CD14-positive monocyte (primary cell): Measurements from ENCODE around the gene ULK3. TPM values are rescaled to one million over a fixed set of nuclear protein-coding genes. Genes with fewer than 3 reads are reported as not detected.

Source experiments
- DNase-seq, 3 donors: peaks; one replicate each; pipeline ENCODE4 v3.0.0-alpha.2; 2011 to 2022
- H2AFZ ChIP-seq: 2 replicates; pipeline ENCODE4 v1.6.0; 2012; ENCODE audit warnings: mild to moderate bottlenecking, low read depth, low read length, inconsistent platforms; ENCODE audit not compliant: insufficient read depth, poor library complexity, severe bottlenecking
- H3K27ac ChIP-seq, 2 donors: 1 replicate in 1 of 2; 2 replicates in 1 of 2; pipeline ENCODE4 v1.5.1; 2012 to 2013; ENCODE audit warnings: low read length in 2 of 2, control low read depth in 1 of 2, inconsistent platforms in 1 of 2, low read depth in 1 of 2, mild to moderate bottlenecking in 1 of 2
- H3K27me3 ChIP-seq, 2 donors: one replicate each; pipeline versions ENCODE4 v1.6.0 to v1.6.1; 2011 to 2013; ENCODE audit warnings: low read length in 2 of 2; ENCODE audit not compliant: control insufficient read depth in 2 of 2, insufficient read depth in 2 of 2
- H3K36me3 ChIP-seq, 2 donors: replicated peaks in 1 of 2; 1 replicate in 1 of 2; 2 replicates in 1 of 2; pipeline versions ENCODE4 v1.5.1 to v1.6.1; 2012 to 2013; ENCODE audit warnings: low read length in 2 of 2, control low read depth in 1 of 2, inconsistent platforms in 1 of 2, mild to moderate bottlenecking in 1 of 2; ENCODE audit not compliant: insufficient read depth in 2 of 2, control insufficient read depth in 1 of 2
- H3K4me1 ChIP-seq, 2 donors: 1 replicate in 1 of 2; 2 replicates in 1 of 2; pipeline versions ENCODE4 v1.5.1 to v1.6.1; 2012 to 2013; ENCODE audit warnings: low read length in 2 of 2, control low read depth in 1 of 2, inconsistent platforms in 1 of 2, mild to moderate bottlenecking in 1 of 2, moderate library complexity in 1 of 2; ENCODE audit not compliant: insufficient read depth in 2 of 2, control insufficient read depth in 1 of 2
- H3K4me2 ChIP-seq: replicated peaks from 2 replicates; pipeline ENCODE3; 2012; ENCODE audit warnings: low read length, moderate library complexity, mild to moderate bottlenecking; ENCODE audit not compliant: poor library complexity, severe bottlenecking; ENCODE audit errors: extremely low read depth
- H3K4me3 ChIP-seq, 3 experiments: fragments of 200-600 bp in 1 of 3; sonication (generic) in 1 of 3; replicated peaks in 1 of 3; 1 replicate in 2 of 3; 2 replicates in 1 of 3; pipeline ENCODE4 v1.5.1; 2011 to 2013; ENCODE audit warnings: low read length in 3 of 3, mild to moderate bottlenecking in 3 of 3, control low read depth in 2 of 3, low read depth in 2 of 3, inconsistent platforms in 1 of 3, moderate library complexity in 1 of 3
- H3K79me2 ChIP-seq: 2 replicates; pipeline ENCODE4 v1.6.0; 2012; ENCODE audit warnings: mild to moderate bottlenecking, control low read depth, inconsistent platforms, low read length, moderate library complexity; ENCODE audit not compliant: insufficient read depth
- H3K9ac ChIP-seq: 2 replicates; pipeline ENCODE4 v1.6.0; 2017; ENCODE audit warnings: low read length, mild to moderate bottlenecking; ENCODE audit not compliant: insufficient read depth, poor library complexity, severe bottlenecking
- H3K9me3 ChIP-seq, 2 donors: replicated peaks in 1 of 2; 1 replicate in 1 of 2; 2 replicates in 1 of 2; pipeline versions ENCODE4 v1.5.1 to v1.6.1; 2012 to 2013; ENCODE audit warnings: low read length in 2 of 2, control low read depth in 1 of 2; ENCODE audit not compliant: control insufficient read depth in 1 of 2, insufficient read depth in 1 of 2
- H4K20me1 ChIP-seq: 2 replicates; pipeline ENCODE4 v1.6.0; 2012; ENCODE audit warnings: mild to moderate bottlenecking, low read length, control low read depth, moderate library complexity; ENCODE audit not compliant: insufficient read depth
- H3K27ac Mint-ChIP-seq, 7 donors: one replicate each; pipeline ENCODE4 v1.8.0; 2020; ENCODE audit warnings: mild to moderate bottlenecking in 7 of 7, mixed read lengths in 7 of 7, moderate library complexity in 6 of 7, inconsistent platforms in 2 of 7
- H3K27me3 Mint-ChIP-seq, 3 donors: one replicate each; pipeline ENCODE4 v1.8.0; 2021 to 2022; ENCODE audit warnings: low read depth in 3 of 3, mild to moderate bottlenecking in 3 of 3, mixed read lengths in 3 of 3, moderate library complexity in 3 of 3, inconsistent platforms in 1 of 3
- H3K36me3 Mint-ChIP-seq, 2 donors: one replicate each; pipeline ENCODE4 v1.8.0; 2020; ENCODE audit warnings: mixed read lengths in 2 of 2, inconsistent platforms in 1 of 2, mild to moderate bottlenecking in 1 of 2
- H3K4me1 Mint-ChIP-seq: one replicate; pipeline ENCODE4 v1.8.0; 2020; ENCODE audit warnings: mild to moderate bottlenecking, mixed read lengths
- H3K4me3 Mint-ChIP-seq, 2 donors: one replicate each; pipeline ENCODE4 v1.8.0; 2020; ENCODE audit warnings: mild to moderate bottlenecking in 2 of 2, mixed read lengths in 2 of 2, moderate library complexity in 1 of 2
- H3K9me3 Mint-ChIP-seq, 7 donors: one replicate each; pipeline ENCODE4 v1.8.0; 2020 to 2022; ENCODE audit warnings: mixed read lengths in 7 of 7, mild to moderate bottlenecking in 6 of 7, moderate library complexity in 6 of 7, inconsistent platforms in 2 of 7
- WGBS: methylation state at CpG from one replicate; pipeline ENCODE4 v1.1.5; 2013; ENCODE audit warnings: missing lambda C conversion rate; ENCODE audit not compliant: insufficient coverage; 5-methylcytosine and 5-hydroxymethylcytosine counted together
- intact Hi-C, 2 donors: fragments of 100-400 bp; cut with micrococcal nuclease; formaldehyde crosslinking; loops; one replicate each; pipeline versions ENCODE4 v1.15.0 to v1.15.1; 2023
- polyA plus RNA-seq, 3 donors: library from polyadenylated mRNA; depleted of rRNA in 1 of 3; unstranded in 2 of 3; stranded (reverse) in 1 of 3; fragments of 300-500 nt in 2 of 3; fragments of >200 nt in 1 of 3; fragmentation: Illumina TruSeq in 2 of 3; gene quantifications; 1 replicate in 2 of 3; 2 replicates in 1 of 3; pipeline ENCODE4 v1.2.3, GENCODE V29; 2012 to 2021
- TF ChIP-seq, protein P1 (sequence below): fragments of 200-600 bp; IDR thresholded peaks from one replicate; pipeline ENCODE4 v1.8.0; 2022; ENCODE audit warnings: antibody characterized with exemption, mild to moderate bottlenecking

Gene ULK3
- polyA plus RNA-seq, 3 donors = 9.4 to 58.7 (median 16.0) TPM

DNA sequence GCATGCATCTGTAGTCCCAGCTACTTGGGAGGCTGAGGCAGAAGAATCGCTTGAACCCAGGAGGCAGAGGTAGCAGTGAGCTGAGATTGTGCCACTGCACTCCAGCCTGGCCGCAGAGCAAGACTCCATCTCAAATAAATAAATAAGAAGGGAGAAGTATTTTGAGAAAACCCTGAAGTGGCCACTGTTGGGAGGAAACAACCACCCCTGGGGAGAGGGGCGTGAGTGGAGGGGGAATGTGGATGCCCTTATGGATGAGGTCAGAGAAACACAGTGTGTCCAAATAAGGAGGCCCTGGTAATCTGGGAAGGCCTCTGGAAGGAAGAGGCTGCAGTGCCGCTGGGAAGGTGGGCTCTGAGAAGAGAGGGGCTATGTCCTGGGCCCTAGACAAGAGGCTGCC lies 20.7 kb downstream of the ULK3 start:
- no peaks in the 10 kb centered on the region for H4K20me1 ChIP-seq
- no peaks in the 10 kb centered on the region for H3K9me3 ChIP-seq
- no peak overlapping the region for H3K4me3 ChIP-seq
- peaks cover 5 to 22% of the 10 kb centered on the region in 2 donors for H3K4me1 ChIP-seq
- no peak overlapping the region for H2AFZ ChIP-seq
- TF ChIP-seq, protein P1, sequence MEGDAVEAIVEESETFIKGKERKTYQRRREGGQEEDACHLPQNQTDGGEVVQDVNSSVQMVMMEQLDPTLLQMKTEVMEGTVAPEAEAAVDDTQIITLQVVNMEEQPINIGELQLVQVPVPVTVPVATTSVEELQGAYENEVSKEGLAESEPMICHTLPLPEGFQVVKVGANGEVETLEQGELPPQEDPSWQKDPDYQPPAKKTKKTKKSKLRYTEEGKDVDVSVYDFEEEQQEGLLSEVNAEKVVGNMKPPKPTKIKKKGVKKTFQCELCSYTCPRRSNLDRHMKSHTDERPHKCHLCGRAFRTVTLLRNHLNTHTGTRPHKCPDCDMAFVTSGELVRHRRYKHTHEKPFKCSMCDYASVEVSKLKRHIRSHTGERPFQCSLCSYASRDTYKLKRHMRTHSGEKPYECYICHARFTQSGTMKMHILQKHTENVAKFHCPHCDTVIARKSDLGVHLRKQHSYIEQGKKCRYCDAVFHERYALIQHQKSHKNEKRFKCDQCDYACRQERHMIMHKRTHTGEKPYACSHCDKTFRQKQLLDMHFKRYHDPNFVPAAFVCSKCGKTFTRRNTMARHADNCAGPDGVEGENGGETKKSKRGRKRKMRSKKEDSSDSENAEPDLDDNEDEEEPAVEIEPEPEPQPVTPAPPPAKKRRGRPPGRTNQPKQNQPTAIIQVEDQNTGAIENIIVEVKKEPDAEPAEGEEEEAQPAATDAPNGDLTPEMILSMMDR = no peak
- Mint-ChIP-seq H3K27ac (no peak overlapping the region), H3K4me3 (no peak overlapping the region), H3K36me3 (no peaks in the 10 kb centered on the region), H3K4me1 (peaks cover 17% of the 10 kb centered on the region), H3K9me3 (peaks cover 0 to 2% (median 0%) of the 10 kb centered on the region in 7 donors), H3K27me3 (peaks cover 15 to 29% (median 26%) of the 10 kb centered on the region in 3 donors)
- H3K4me2 ChIP-seq = no peak overlapping the region
- no peak overlapping the region for H3K9ac ChIP-seq
- intact Hi-C loops = no loop called here
- DNase-seq = no peak
- H3K79me2 ChIP-seq = no peaks in the 10 kb centered on the region
- H3K36me3 ChIP-seq = no peaks in the 10 kb centered on the region
- 94% methylated on average over 2 of the region's 4 CpGs for WGBS
- no peak overlapping the region for H3K27ac ChIP-seq
- peaks cover 4 to 17% of the 10 kb centered on the region in 2 donors for H3K27me3 ChIP-seq

DNA sequence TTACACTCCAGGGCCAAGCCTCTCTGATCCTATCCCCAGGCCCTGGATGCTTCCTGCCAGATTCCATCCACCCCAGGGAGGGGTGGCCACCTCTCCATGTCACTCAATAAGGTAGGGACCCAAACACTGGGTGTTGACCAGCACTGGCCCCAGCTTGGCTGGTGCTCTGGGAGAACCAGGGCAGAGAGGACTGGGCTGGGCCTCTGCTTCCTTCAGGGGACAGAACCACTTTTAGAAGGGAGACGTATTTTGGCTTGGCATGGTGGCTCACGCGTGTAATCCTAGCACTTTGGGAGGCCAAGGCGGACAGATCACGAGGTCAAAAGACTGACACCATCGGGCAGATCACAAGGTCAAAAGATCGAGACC lies 21.2 kb downstream of the ULK3 start:
- Histone ChIP-seq H3K4me2 (no peak overlapping the region), H4K20me1 (no peaks in the 10 kb centered on the region), H3K27me3 (peaks cover 0 to 13% of the 10 kb centered on the region in 2 donors), H3K4me3 (no peak overlapping the region), H3K9me3 (no peaks in the 10 kb centered on the region), H3K79me2 (no peaks in the 10 kb centered on the region), H2AFZ (no peak overlapping the region), H3K4me1 (peaks cover 5 to 22% of the 10 kb centered on the region in 2 donors), H3K9ac (no peak overlapping the region), H3K36me3 (no peaks in the 10 kb centered on the region), H3K27ac (no peak overlapping the region)
- H3K4me1 Mint-ChIP-seq = peaks cover 17% of the 10 kb centered on the region
- H3K4me3 Mint-ChIP-seq = no peak overlapping the region
- WGBS = 98% methylated on average over 5 of the region's 7 CpGs
- intact Hi-C loops = no loop called here
- H3K27me3 Mint-ChIP-seq = peaks cover 10 to 25% (median 25%) of the 10 kb centered on the region in 3 donors
- no peak for DNase-seq
- TF ChIP-seq, protein P1 = no peak
- H3K9me3 Mint-ChIP-seq = peaks cover 0 to 2% (median 0%) of the 10 kb centered on the region in 7 donors
- peak overlapping the region in 1 of 7 donors; percentile 67 for H3K27ac Mint-ChIP-seq
- H3K36me3 Mint-ChIP-seq = no peaks in the 10 kb centered on the region
